WTC11 (cell line): ENCODE results near the gene NDUFB3. TPM values are rescaled to one million over a fixed set of nuclear protein-coding genes. Genes with fewer than 3 reads are reported as not detected.

ENCODE experiments used
- ATAC-seq: fragments of 200-7000 bp; cut with Tn5 transposase; 2 replicates; pipeline ENCODE4 v1.10.0; 2021; ENCODE audit warnings: mild to moderate bottlenecking, moderate library complexity
- CTCF ChIA-PET: fragments of 300-600 bp; sonication (Branson Sonifier 250); formaldehyde crosslinking; loops from one replicate; lab custom pipeline; 2021; ENCODE audit warnings: antibody characterized with exemption; lab: Charles Lee
- POLR2A ChIA-PET: fragments of 350-600 bp; sonication (Branson Sonifier 250); formaldehyde crosslinking; loops from one replicate; lab custom pipeline; 2021; ENCODE audit warnings: antibody characterized with exemption; lab: Charles Lee
- DNase-seq: peaks from one replicate; pipeline ENCODE4 v3.0.0; 2021; ENCODE audit warnings: low spot score
- H3K27ac Mint-ChIP-seq: 2 replicates; pipeline ENCODE4 v1.8.0; 2021; ENCODE audit warnings: mixed read lengths
- H3K27me3 Mint-ChIP-seq: 2 replicates; pipeline ENCODE4 v1.8.0; 2021; ENCODE audit warnings: low read depth, mild to moderate bottlenecking, moderate library complexity, mixed read lengths
- H3K36me3 Mint-ChIP-seq: 2 replicates; pipeline ENCODE4 v1.8.0; 2021; ENCODE audit warnings: mixed read lengths
- H3K4me1 Mint-ChIP-seq: 2 replicates; pipeline ENCODE4 v1.8.0; 2022; ENCODE audit warnings: mixed read lengths
- H3K4me3 Mint-ChIP-seq: 2 replicates; pipeline ENCODE4 v1.8.0; 2021; ENCODE audit warnings: mild to moderate bottlenecking, moderate library complexity, mixed read lengths
- H3K9me3 Mint-ChIP-seq: 2 replicates; pipeline ENCODE4 v1.8.0; 2021; ENCODE audit warnings: mixed read lengths
- AFF4 ChIP-seq: sonication (generic); formaldehyde crosslinking; IDR thresholded peaks from 2 replicates; pipeline ENCODE4 v1.8.1; 2023; ENCODE audit warnings: mild to moderate bottlenecking, missing genetic modification reagents, borderline replicate concordance
- AR ChIP-seq: fragments of 250-450 bp; sonication (Bioruptor Pico); IDR thresholded peaks from 2 replicates; pipeline ENCODE4 v1.9.0; 2021; ENCODE audit warnings: mild to moderate bottlenecking
- ATF3 ChIP-seq: sonication (generic); formaldehyde crosslinking; conservative IDR thresholded peaks from 2 replicates; pipeline ENCODE4 v1.8.1; 2022; ENCODE audit warnings: mild to moderate bottlenecking, missing genetic modification reagents
- ATF6 ChIP-seq: sonication (generic); formaldehyde crosslinking; IDR thresholded peaks from 2 replicates; pipeline ENCODE4 v1.8.1; 2023; ENCODE audit warnings: mild to moderate bottlenecking, missing genetic modification reagents
- GRHL2 ChIP-seq: fragments of 250-450 bp; sonication (Bioruptor Pico); IDR thresholded peaks from 2 replicates; pipeline ENCODE4 v1.8.0; 2022; ENCODE audit warnings: mild to moderate bottlenecking, moderate library complexity; ENCODE audit not compliant: insufficient replicate concordance, severe bottlenecking
- IRF2 ChIP-seq: sonication (generic); formaldehyde crosslinking; IDR thresholded peaks from 2 replicates; pipeline ENCODE4 v1.8.0; 2022; ENCODE audit warnings: low read depth, missing genetic modification reagents, borderline replicate concordance
- MXD4 ChIP-seq: fragments of 250-450 bp; sonication (Bioruptor Pico); IDR thresholded peaks from 2 replicates; pipeline ENCODE4 v1.8.0; 2021; ENCODE audit warnings: mild to moderate bottlenecking, moderate library complexity, borderline replicate concordance
- NFATC4 ChIP-seq: fragments of 250-450 bp; sonication (Bioruptor Pico); IDR thresholded peaks from 2 replicates; pipeline ENCODE4 v1.9.0; 2021; ENCODE audit warnings: mild to moderate bottlenecking
- NR3C1 ChIP-seq: sonication (generic); formaldehyde crosslinking; conservative IDR thresholded peaks from 2 replicates; pipeline ENCODE4 v1.8.1; 2023; ENCODE audit warnings: low read depth, mild to moderate bottlenecking, missing genetic modification reagents
- PRRX2 ChIP-seq: fragments of 250-450 bp; sonication (Bioruptor Pico); IDR thresholded peaks from 2 replicates; pipeline ENCODE4 v1.8.0; 2021; ENCODE audit warnings: mild to moderate bottlenecking
- SMAD3 ChIP-seq: sonication (generic); formaldehyde crosslinking; IDR thresholded peaks from 2 replicates; pipeline ENCODE4 v1.8.0; 2022; ENCODE audit warnings: missing genetic modification reagents, mild to moderate bottlenecking, borderline replicate concordance
- SP1 ChIP-seq: sonication (generic); formaldehyde crosslinking; conservative IDR thresholded peaks from 2 replicates; pipeline ENCODE4 v1.8.1; 2022; ENCODE audit warnings: missing genetic modification reagents
- ZBTB43 ChIP-seq: sonication (generic); formaldehyde crosslinking; IDR thresholded peaks from 2 replicates; pipeline ENCODE4 v1.8.1; 2023; ENCODE audit warnings: mild to moderate bottlenecking, missing genetic modification reagents
- ZMAT4 ChIP-seq: fragments of 250-450 bp; sonication (Bioruptor Pico); IDR thresholded peaks from 2 replicates; pipeline ENCODE4 v1.9.0; 2021; ENCODE audit warnings: mild to moderate bottlenecking
- ZNF138 ChIP-seq: sonication (generic); formaldehyde crosslinking; conservative IDR thresholded peaks from 2 replicates; pipeline ENCODE4 v1.8.1; 2022; ENCODE audit warnings: mild to moderate bottlenecking, moderate library complexity, missing genetic modification reagents
- ZNF219 ChIP-seq: sonication (generic); formaldehyde crosslinking; IDR thresholded peaks from 2 replicates; pipeline ENCODE4 v1.8.0; 2023; ENCODE audit warnings: missing genetic modification reagents, mild to moderate bottlenecking, borderline replicate concordance
- ZNF425 ChIP-seq: fragments of 250-450 bp; sonication (Bioruptor Pico); conservative IDR thresholded peaks from 2 replicates; pipeline ENCODE4 v1.9.0; 2021; ENCODE audit warnings: mild to moderate bottlenecking
- total RNA-seq: library from RNA; stranded (reverse); gene quantifications from 3 replicates; pipeline ENCODE4 v1.2.3, GENCODE V29; 2021

The NDUFB3 gene
- total RNA-seq, 1 experiment from 2014 or later: 66.8 TPM

GRCh38 chr2:201110615-201111014 lies 38.8 kb downstream of the NDUFB3 start:
- H3K27ac Mint-ChIP-seq: no peak overlapping the region
- peaks cover 12% of the 10 kb centered on the region for H3K4me1 Mint-ChIP-seq
- H3K27me3 Mint-ChIP-seq: peaks cover 3% of the 10 kb centered on the region; the same call in 1 of the 2 replicates
- H3K9me3 Mint-ChIP-seq: no peaks in the 10 kb centered on the region
- no peaks in the 10 kb centered on the region for H3K36me3 Mint-ChIP-seq
- CTCF ChIA-PET: interaction anchor here (4.0 kb wide), 1 partner anchor 48 kb away, joined by 17 read pairs; no protein-coding TSS in a partner anchor
- POLR2A ChIA-PET: no interaction called here
- no peak overlapping the region for H3K4me3 Mint-ChIP-seq
- no peak for TF ChIP-seq SMAD3
- no peak for ATAC-seq
- DNase-seq: no peak

- no peak for TF ChIP-seq ZNF138 (CRISPR knock-in tag)
- no peak for TF ChIP-seq AR
- no peak for TF ChIP-seq AFF4 (CRISPR knock-in tag)
- TF ChIP-seq NFATC4: no peak
- no peak for TF ChIP-seq GRHL2 (CRISPR knock-in tag)
- no peak for TF ChIP-seq ZBTB43 (CRISPR knock-in tag)
- TF ChIP-seq IRF2 (CRISPR knock-in tag): no peak
- no peak for TF ChIP-seq PRRX2 (CRISPR knock-in tag)
- no peak for TF ChIP-seq ATF6 (CRISPR knock-in tag)
- Mint-ChIP-seq H3K4me1 (peaks cover 15% of the 10 kb centered on the region), H3K27ac (no peak overlapping the region), H3K4me3 (no peak overlapping the region), H3K27me3 (peaks cover 7% of the 10 kb centered on the region; the same call in 1 of the 2 replicates), H3K36me3 (no peaks in the 10 kb centered on the region), H3K9me3 (no peaks in the 10 kb centered on the region)
- CTCF ChIA-PET: interaction anchor here (4.0 kb wide), 1 partner anchor 47 kb away, joined by 17 read pairs; no protein-coding TSS in a partner anchor
- no peak for DNase-seq
- ATAC-seq: no peak
- POLR2A ChIA-PET: no interaction called here
Measured at GRCh38 chr2:201111096-201111495, 39.3 kb downstream of the NDUFB3 start.

- CTCF ChIA-PET: no interaction called here
- no peaks in the 10 kb centered on the region for H3K36me3 Mint-ChIP-seq
- H3K9me3 Mint-ChIP-seq: no peaks in the 10 kb centered on the region
- POLR2A ChIA-PET: no interaction called here
- H3K27me3 Mint-ChIP-seq: peaks cover 7% of the 10 kb centered on the region; the same call in 1 of the 2 replicates
- H3K4me3 Mint-ChIP-seq: peak overlapping the region; percentile 88; the same call in 1 of the 2 replicates
- DNase-seq (no peak), ATAC-seq (no peak)
- peaks cover 36% of the 10 kb centered on the region for H3K4me1 Mint-ChIP-seq
- H3K27ac Mint-ChIP-seq: no peak overlapping the region
- TF ChIP-seq ZNF425 (no peak), SP1 (no peak), NR3C1 (CRISPR knock-in tag) (no peak), ZMAT4 (CRISPR knock-in tag) (no peak), ATF3 (CRISPR knock-in tag) (no peak), MXD4 (CRISPR knock-in tag) (no peak), ZNF219 (no peak)
Measured at GRCh38 chr2:201114350-201114749, 42.5 kb downstream of the NDUFB3 start.
